GM12891 (cell line): ENCODE measurements around the gene TGFB1.

Source experiments
- PAX5 ChIP-seq: IDR thresholded peaks from 2 replicates; pipeline ENCODE4 v1.6.1; 2011; ENCODE audit warnings: low read length, moderate library complexity, mild to moderate bottlenecking; ENCODE audit not compliant: insufficient read depth, severe bottlenecking
- POLR2A ChIP-seq: IDR thresholded peaks from 2 replicates; pipeline ENCODE4 v1.6.1; 2011; ENCODE audit warnings: low read depth, low read length, control low read depth
- POLR2AphosphoS5 ChIP-seq: IDR thresholded peaks from 2 replicates; pipeline ENCODE4 v1.6.1; 2011; ENCODE audit warnings: low read depth, low read length, control low read depth

GRCh38 chr19:41318696-41319499, 34.8 kb downstream of the TGFB1 start:
- TF ChIP-seq POLR2A (no peak; the same call in 1 of the 2 replicates), POLR2AphosphoS5 (peak; percentile 66; the same call in 1 of the 2 replicates), PAX5 (no peak)
